Esophagus squamous epithelium (tissue), 5 donors: ENCODE results near the gene PEX12. TPM values are rescaled to one million over a fixed set of nuclear protein-coding genes. Genes with fewer than 3 reads are reported as not detected.
"Not testable (repeated sequence)": the region's sequence is repeated elsewhere in the genome, so short reads cannot be mapped to it uniquely, and the experiment has no call there.

Source experiments
- DNase-seq: peaks from one replicate; lab custom pipeline; 2025; lab: John Stamatoyannopoulos, UW
- H3K27ac ChIP-seq, 4 donors: fragments of 200-600 bp; sonication (generic); one replicate each; pipeline ENCODE4 v1.5.1; 2016 to 2019; ENCODE audit warnings: mild to moderate bottlenecking in 1 of 4
- H3K27me3 ChIP-seq, 4 donors: fragments of 200-600 bp; sonication (generic); 1 replicate in 3 of 4; 2 replicates in 1 of 4; pipeline versions ENCODE4 v1.5.1 to v1.6.0; 2017 to 2021; ENCODE audit warnings: antibody characterized with exemption in 1 of 4
- H3K36me3 ChIP-seq, 3 donors: fragments of 200-600 bp; sonication (generic); one replicate each; pipeline ENCODE4 v1.5.1; 2016 to 2019
- H3K4me1 ChIP-seq, 3 donors: fragments of 200-600 bp; sonication (generic); one replicate each; pipeline ENCODE4 v1.5.1; 2017 to 2019
- H3K4me3 ChIP-seq, 4 donors: fragments of 200-600 bp; sonication (generic); 1 replicate in 3 of 4; 2 replicates in 1 of 4; pipeline ENCODE4 v1.5.1; 2016 to 2019; ENCODE audit warnings: mild to moderate bottlenecking in 2 of 4, moderate library complexity in 1 of 4
- H3K9me3 ChIP-seq, 3 donors: fragments of 200-600 bp; sonication (generic); one replicate each; pipeline ENCODE4 v1.5.1; 2016 to 2019
- POLR2A ChIP-seq, 4 donors: fragments of 450-650 bp; IDR thresholded peaks; one replicate each; pipeline ENCODE4 v1.6.1; 2017; ENCODE audit warnings: antibody characterized with exemption in 4 of 4, mild to moderate bottlenecking in 4 of 4, moderate library complexity in 3 of 4
- WGBS, 2 donors: methylation state at CpG; one replicate each; pipeline ENCODE4 v1.1.5; 2018; 5-methylcytosine and 5-hydroxymethylcytosine counted together
- intact Hi-C: fragments of 100-400 bp; cut with DNase I; formaldehyde crosslinking; loops from one replicate; pipeline ENCODE4 v1.15.0; 2022
- total RNA-seq, 4 donors: library from RNA; depleted of rRNA; stranded (reverse); fragments of >200 nt; gene quantifications; one replicate each; pipeline ENCODE4 v1.1.0, GENCODE V29; 2016
- TF ChIP-seq, protein P1 (sequence below), 6 experiments: fragments of 450-650 bp in 4 of 6; fragments of 200-600 bp in 2 of 6; sonication (generic) in 2 of 6; IDR thresholded peaks; one replicate each; pipeline ENCODE4 v1.5.1; 2016 to 2019; ENCODE audit warnings: antibody characterized with exemption in 6 of 6, mild to moderate bottlenecking in 4 of 6, moderate library complexity in 4 of 6
- donor health status: DM: yes; HTN: yes; CAD: no.

The PEX12 gene
- total RNA-seq, 4 donors from 2014 or later, result 0.95 to 4.4 (median 3.6) TPM

DNA sequence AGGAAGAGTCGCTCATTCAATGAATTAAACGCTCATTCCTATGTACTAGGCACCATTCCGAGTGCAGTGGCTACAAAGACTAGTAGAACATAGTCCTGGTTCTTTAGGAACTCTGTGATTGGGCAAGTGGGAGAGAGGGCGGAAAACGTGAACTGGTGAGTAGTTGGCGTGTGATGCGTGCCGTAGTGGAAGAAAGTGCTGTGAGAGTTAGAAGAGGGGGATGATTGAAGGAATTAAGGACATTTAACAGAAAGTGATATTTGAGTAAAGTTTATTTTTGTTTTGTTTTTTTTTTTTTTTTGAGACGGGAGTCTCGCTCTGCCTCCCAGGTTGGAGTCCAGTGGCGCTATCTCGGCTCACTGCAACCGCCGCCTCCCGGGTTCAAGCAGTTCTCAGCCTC is 9.8 kb downstream of the PEX12 start:
- TF ChIP-seq POLR2A (IDR thresholded peaks at IDR 0.05), result no peak
- TF ChIP-seq, protein P1, sequence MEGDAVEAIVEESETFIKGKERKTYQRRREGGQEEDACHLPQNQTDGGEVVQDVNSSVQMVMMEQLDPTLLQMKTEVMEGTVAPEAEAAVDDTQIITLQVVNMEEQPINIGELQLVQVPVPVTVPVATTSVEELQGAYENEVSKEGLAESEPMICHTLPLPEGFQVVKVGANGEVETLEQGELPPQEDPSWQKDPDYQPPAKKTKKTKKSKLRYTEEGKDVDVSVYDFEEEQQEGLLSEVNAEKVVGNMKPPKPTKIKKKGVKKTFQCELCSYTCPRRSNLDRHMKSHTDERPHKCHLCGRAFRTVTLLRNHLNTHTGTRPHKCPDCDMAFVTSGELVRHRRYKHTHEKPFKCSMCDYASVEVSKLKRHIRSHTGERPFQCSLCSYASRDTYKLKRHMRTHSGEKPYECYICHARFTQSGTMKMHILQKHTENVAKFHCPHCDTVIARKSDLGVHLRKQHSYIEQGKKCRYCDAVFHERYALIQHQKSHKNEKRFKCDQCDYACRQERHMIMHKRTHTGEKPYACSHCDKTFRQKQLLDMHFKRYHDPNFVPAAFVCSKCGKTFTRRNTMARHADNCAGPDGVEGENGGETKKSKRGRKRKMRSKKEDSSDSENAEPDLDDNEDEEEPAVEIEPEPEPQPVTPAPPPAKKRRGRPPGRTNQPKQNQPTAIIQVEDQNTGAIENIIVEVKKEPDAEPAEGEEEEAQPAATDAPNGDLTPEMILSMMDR (IDR thresholded peaks at IDR 0.05), result no peak
- no peak for DNase-seq
- 15 to 28% methylated on average over 11 to 15 of the region's 15 CpGs for WGBS, 2 donors

DNA sequence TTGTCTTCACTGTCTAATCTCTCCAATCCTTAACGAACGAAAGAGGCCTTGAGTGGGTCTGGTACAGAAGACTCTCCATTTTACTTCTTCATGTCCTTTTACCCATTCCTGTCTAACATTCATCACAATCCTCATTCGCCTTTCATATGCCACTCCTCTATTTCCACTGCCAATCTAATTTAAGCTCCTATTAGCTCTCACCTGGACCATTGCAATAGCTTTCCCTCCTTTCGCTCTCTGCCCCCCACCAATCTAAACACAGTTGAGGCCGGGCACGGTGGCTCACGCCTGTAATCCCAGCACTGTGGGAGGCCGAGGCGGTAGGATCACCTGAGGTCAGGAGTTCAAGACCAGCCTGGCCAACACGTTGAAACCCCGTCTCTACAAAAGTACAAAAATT is 11.4 kb downstream of the PEX12 start:
- peaks cover 0 to 7% (median 0%) of the 10 kb centered on the region in 4 donors for H3K27me3 ChIP-seq
- no peaks in the 10 kb centered on the region for H3K9me3 ChIP-seq
- WGBS, 2 donors, result 55 to 58% methylated on average over 7 of the region's 11 CpGs
- peak overlapping the region in 3 of 4 donors; percentile 68 to 91 (median 70) for H3K4me3 ChIP-seq
- H3K27ac ChIP-seq, result peak overlapping the region in 2 of 4 donors; percentile 84 to 90
- no peak for DNase-seq
- intact Hi-C loops, result no loop called here
- H3K36me3 ChIP-seq, result no peaks in the 10 kb centered on the region
- TF ChIP-seq POLR2A (IDR thresholded peaks at IDR 0.05), result no peak
- TF ChIP-seq, protein P1 (IDR thresholded peaks at IDR 0.05), result no peak
- peaks cover 16 to 37% (median 22%) of the 10 kb centered on the region in 3 donors for H3K4me1 ChIP-seq

More for the DNA sequence above, 9.8 kb downstream of the PEX12 start:
- Histone ChIP-seq H3K36me3 (peaks cover 0 to 9% (median 0%) of the 10 kb centered on the region in 3 donors), H3K4me3 (peak overlapping the region; percentile 51 to 91 (median 69)), H3K27me3 (no peaks in the 10 kb centered on the region), H3K4me1 (peaks cover 16 to 37% (median 22%) of the 10 kb centered on the region in 3 donors), H3K9me3 (no peaks in the 10 kb centered on the region), H3K27ac (peak overlapping the region; percentile 84 to 90 (median 86))
- intact Hi-C loops, result no loop called here

DNA sequence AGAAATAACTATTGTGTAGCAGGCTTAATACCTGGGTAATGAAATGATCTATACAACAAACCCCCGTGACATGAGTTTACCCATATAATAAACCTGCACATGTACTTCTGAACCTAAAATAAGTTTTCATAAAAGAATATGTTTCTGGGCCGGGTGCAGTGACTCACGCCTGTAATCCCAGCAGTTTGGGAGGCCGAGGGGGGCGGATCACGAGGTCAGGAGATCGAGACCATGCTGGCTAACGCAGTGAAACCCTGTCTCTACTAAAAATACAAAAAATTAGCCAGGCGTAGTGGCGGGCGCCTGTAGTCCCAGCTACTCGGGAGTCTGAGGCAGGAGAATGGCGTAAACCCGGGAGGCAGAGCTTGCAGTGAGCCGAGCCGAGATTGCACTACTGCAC is 15.2 kb downstream of the PEX12 start:
- H3K4me1 ChIP-seq, DNase-seq, H3K4me3 ChIP-seq, H3K9me3 ChIP-seq, intact Hi-C loops, H3K27ac ChIP-seq, H3K36me3 ChIP-seq: not testable (repeated sequence)
- 81 to 86% methylated on average over 16 of the region's 16 CpGs for WGBS, 2 donors
- H3K27me3 ChIP-seq, result peaks cover 0 to 31% (median 0%) of the 10 kb centered on the region in 4 donors

DNA sequence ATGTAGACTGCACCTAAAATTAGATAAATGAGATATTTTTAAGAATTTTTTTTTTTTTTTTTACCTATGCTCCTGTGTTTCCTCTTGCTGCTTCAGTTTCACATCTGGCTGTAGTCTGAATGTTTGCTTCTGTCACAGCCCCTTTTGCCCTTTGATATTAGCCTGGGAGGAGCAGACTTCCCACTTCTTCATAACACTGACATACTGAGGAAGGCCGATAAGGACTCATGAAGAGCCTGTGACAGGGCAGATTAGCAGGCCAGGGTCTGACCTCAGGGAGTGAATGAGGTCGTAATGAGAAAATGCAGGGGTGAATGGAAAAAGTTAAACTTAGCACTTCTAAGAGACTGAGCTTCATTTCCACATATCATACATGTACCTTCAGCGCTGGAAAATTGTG is 17.7 kb downstream of the PEX12 start, which contains the start of gene SLFN14:
SLFN14 (minus strand) TSS at position 117 of the 400 bp plus-strand sequence. CDS start 2,757 bp downstream, outside the sequence.
- whole genome bisulfite sequencing, 2 donors, result 64 to 66% methylated on average over 3 of the region's 3 CpGs
- Histone ChIP-seq H3K27ac (no peak within 1 kb of the TSS), H3K27me3 (peaks cover 0 to 48% (median 0%) of the 10 kb centered on the region in 4 donors), H3K36me3 (no peaks in the 10 kb centered on the region), H3K4me1 (no peaks in the 10 kb centered on the region), H3K9me3 (no peaks in the 10 kb centered on the region), H3K4me3 (no peak within 1 kb of the TSS)
- DNase-seq, result no peak
- TF ChIP-seq, protein P1 (IDR thresholded peaks at IDR 0.05), result no peak
- TF ChIP-seq POLR2A (IDR thresholded peaks at IDR 0.05), result no peak
- intact Hi-C loops, result no loop called here

DNA sequence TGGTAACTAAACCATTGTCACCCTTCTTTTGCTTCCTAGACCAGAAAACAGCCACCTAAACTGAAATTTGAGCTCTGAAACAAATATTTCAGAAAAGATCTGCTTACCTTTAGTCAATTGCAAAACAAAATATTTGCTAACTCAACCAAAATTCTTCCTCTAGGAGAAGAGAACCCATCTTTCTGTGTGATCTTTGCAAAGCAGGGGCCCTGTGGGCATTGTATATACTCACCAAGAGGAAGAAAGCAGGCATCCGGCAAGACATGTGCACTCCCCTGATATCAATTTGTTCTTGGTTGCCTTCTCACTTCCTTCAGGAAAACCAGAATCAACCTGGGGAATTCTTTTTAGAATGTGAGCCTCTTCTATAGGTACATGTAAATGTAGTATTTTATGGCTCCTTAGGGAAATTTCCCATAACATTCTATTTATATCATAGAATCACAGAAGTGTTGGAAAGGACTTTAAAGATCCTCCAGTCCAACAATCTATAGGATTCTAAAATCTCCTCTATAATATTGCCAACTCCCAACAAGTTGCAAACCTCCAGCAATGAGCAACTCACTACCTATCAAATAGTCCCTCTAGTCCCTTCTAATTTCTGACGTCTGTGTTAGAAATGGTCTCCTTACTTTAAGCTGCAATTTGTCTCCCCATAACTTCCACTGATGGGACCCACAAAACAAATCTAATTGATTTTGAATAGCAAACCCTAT is 18.7 kb downstream of the PEX12 start:
- intact Hi-C loops, result no loop called here
- H3K27me3 ChIP-seq, result peaks cover 0 to 57% (median 0%) of the 10 kb centered on the region in 4 donors
- DNase-seq, result no peak
- H3K4me3 ChIP-seq, result no peak overlapping the region
- no peaks in the 10 kb centered on the region for H3K4me1 ChIP-seq
- TF ChIP-seq, protein P1 (IDR thresholded peaks at IDR 0.05), result no peak
- no peak for TF ChIP-seq POLR2A (IDR thresholded peaks at IDR 0.05)
- H3K36me3 ChIP-seq, result no peaks in the 10 kb centered on the region
- H3K9me3 ChIP-seq, result no peaks in the 10 kb centered on the region
- WGBS, 2 donors, result 53 to 74% methylated on average over 2 of the region's 2 CpGs
- no peak overlapping the region for H3K27ac ChIP-seq
